ENCODE measurements around the gene BEX4. TPM values are rescaled to one million over a fixed set of nuclear protein-coding genes. Genes with fewer than 3 reads are reported as not detected.

Gene BEX4
- polyA plus RNA-seq, 1 donor from 2014 or later: 417 TPM

GRCh38 chrX:103177556-103177955, 37.4 kb upstream of the BEX4 start:
- Histone ChIP-seq H3F3A (ENCODE audit: insufficient read depth, low read length, poor library complexity, severe bottlenecking) (no peaks in the 10 kb centered on the region), H3K4me2 (ENCODE audit: low read length) (no peak overlapping the region), H3K36me3 (ENCODE audit: insufficient read depth, low read length) (no peaks in the 10 kb centered on the region), H3K79me2 (replicated peaks; ENCODE audit: insufficient read depth, low read length) (no peaks in the 10 kb centered on the region), H2AFZ (ENCODE audit: low read depth, low read length) (no peak overlapping the region), H3K9me2 (ENCODE audit: insufficient read depth, low read length) (no peaks in the 10 kb centered on the region), H3K9ac (ENCODE audit: low read length) (no peak overlapping the region), H3K27me3 (ENCODE audit: insufficient read depth, low read depth, low read length) (no peaks in the 10 kb centered on the region), H3K9me3 (ENCODE audit: low read length) (no peaks in the 10 kb centered on the region), H4K20me1 (ENCODE audit: insufficient read depth) (no peaks in the 10 kb centered on the region), H3K27ac (ENCODE audit: low read length) (no peak overlapping the region), H3K4me3 (ENCODE audit: low read length) (no peak overlapping the region)
- TF ChIP-seq POLR2AphosphoS5 (IDR thresholded peaks at IDR 0.05) (no peak), CTCF (IDR thresholded peaks at IDR 0.05; ENCODE audit: poor library complexity, severe bottlenecking) (no peak), SMC3 (conservative IDR thresholded peaks at IDR 0.05; ENCODE audit: poor library complexity) (no peak), TAF1 (IDR thresholded peaks at IDR 0.05; ENCODE audit: low read depth) (no peak)

GRCh38 chrX:103183912-103184311, 31.0 kb upstream of the BEX4 start:
- no peak for TF ChIP-seq POLR2AphosphoS5 (IDR thresholded peaks at IDR 0.05)
- no peak for TF ChIP-seq MXI1 (conservative IDR thresholded peaks at IDR 0.05; ENCODE audit: poor library complexity, severe bottlenecking)
- TF ChIP-seq SMC3 (conservative IDR thresholded peaks at IDR 0.05; ENCODE audit: poor library complexity): no peak
- no peak for TF ChIP-seq CTCF (IDR thresholded peaks at IDR 0.05; ENCODE audit: poor library complexity, severe bottlenecking)

GRCh38 chrX:103187953-103188475, 26.9 kb upstream of the BEX4 start:
- Histone ChIP-seq H3K79me2 (replicated peaks; ENCODE audit: insufficient read depth, low read length) (no peaks in the 10 kb centered on the region), H3K4me2 (ENCODE audit: low read length) (no peak overlapping the region), H3K9ac (ENCODE audit: low read length) (no peak overlapping the region), H3K4me3 (ENCODE audit: low read length) (no peak overlapping the region), H3K27me3 (ENCODE audit: insufficient read depth, low read depth, low read length) (no peaks in the 10 kb centered on the region), H3K27ac (ENCODE audit: low read length) (no peak overlapping the region), H3K9me3 (ENCODE audit: low read length) (no peaks in the 10 kb centered on the region), H2AFZ (ENCODE audit: low read depth, low read length) (no peak overlapping the region), H3K9me2 (ENCODE audit: insufficient read depth, low read length) (no peaks in the 10 kb centered on the region), H3F3A (ENCODE audit: insufficient read depth, low read length, poor library complexity, severe bottlenecking) (no peaks in the 10 kb centered on the region), H4K20me1 (ENCODE audit: insufficient read depth) (no peaks in the 10 kb centered on the region), H3K36me3 (ENCODE audit: insufficient read depth, low read length) (no peaks in the 10 kb centered on the region)
- TF ChIP-seq RAD21 (conservative IDR thresholded peaks at IDR 0.05) (no peak), MXI1 (conservative IDR thresholded peaks at IDR 0.05; ENCODE audit: poor library complexity, severe bottlenecking) (no peak), REST (IDR thresholded peaks at IDR 0.05; ENCODE audit: borderline replicate concordance) (no peak), EZH2 (IDR thresholded peaks at IDR 0.05; ENCODE audit: borderline replicate concordance, insufficient read depth, low read length, poor library complexity, severe bottlenecking) (no peak), CTCF (IDR thresholded peaks at IDR 0.05; ENCODE audit: poor library complexity, severe bottlenecking) (no peak), EP300 (conservative IDR thresholded peaks at IDR 0.05; ENCODE audit: poor library complexity, severe bottlenecking) (no peak), SMC3 (conservative IDR thresholded peaks at IDR 0.05; ENCODE audit: poor library complexity) (no peak), TAF1 (IDR thresholded peaks at IDR 0.05; ENCODE audit: low read depth) (no peak), POLR2AphosphoS5 (IDR thresholded peaks at IDR 0.05) (no peak)

More at GRCh38 chrX:103183912-103184311, 31.0 kb upstream of the BEX4 start:
- Histone ChIP-seq H3K9ac (ENCODE audit: low read length) (no peak overlapping the region), H3K79me2 (replicated peaks; ENCODE audit: insufficient read depth, low read length) (no peaks in the 10 kb centered on the region), H3K9me3 (ENCODE audit: low read length) (no peaks in the 10 kb centered on the region), H3K27ac (ENCODE audit: low read length) (no peak overlapping the region), H3K4me2 (ENCODE audit: low read length) (no peak overlapping the region), H3K27me3 (ENCODE audit: insufficient read depth, low read depth, low read length) (no peaks in the 10 kb centered on the region), H2AFZ (ENCODE audit: low read depth, low read length) (no peak overlapping the region), H4K20me1 (ENCODE audit: insufficient read depth) (no peaks in the 10 kb centered on the region), H3F3A (ENCODE audit: insufficient read depth, low read length, poor library complexity, severe bottlenecking) (no peaks in the 10 kb centered on the region), H3K4me3 (ENCODE audit: low read length) (no peak overlapping the region), H3K36me3 (ENCODE audit: insufficient read depth, low read length) (no peaks in the 10 kb centered on the region), H3K9me2 (ENCODE audit: insufficient read depth, low read length) (no peaks in the 10 kb centered on the region)

Data from neural cell (in vitro differentiated cells).